Mononuclear cell (primary cell): Measurements from ENCODE around the gene STK33. TPM values are rescaled to one million over a fixed set of nuclear protein-coding genes. Genes with fewer than 3 reads are reported as not detected.

Experiments used
- H3K27me3 ChIP-seq: 2 replicates; pipeline ENCODE4 v1.6.0; 2011; ENCODE audit warnings: low read length, control low read depth; ENCODE audit not compliant: insufficient read depth
- H3K4me1 ChIP-seq: 2 replicates; pipeline ENCODE4 v1.5.1; 2011; ENCODE audit warnings: mild to moderate bottlenecking, low read length, control low read depth; ENCODE audit not compliant: insufficient read depth
- H3K4me3 ChIP-seq: 2 replicates; pipeline ENCODE4 v1.5.1; 2011; ENCODE audit warnings: mild to moderate bottlenecking, low read length, moderate library complexity
- H3K9me3 ChIP-seq: 2 replicates; pipeline ENCODE4 v1.5.1; 2011; ENCODE audit warnings: low read depth, mild to moderate bottlenecking, control low read depth, low read length
- total RNA-seq: library from RNA; depleted of rRNA; stranded (reverse); fragments of >200 nt; gene quantifications from one replicate; pipeline ENCODE4 v1.2.3, GENCODE V29; 2012

The STK33 gene
- total RNA-seq, 1 donor = 1.2 TPM

DNA sequence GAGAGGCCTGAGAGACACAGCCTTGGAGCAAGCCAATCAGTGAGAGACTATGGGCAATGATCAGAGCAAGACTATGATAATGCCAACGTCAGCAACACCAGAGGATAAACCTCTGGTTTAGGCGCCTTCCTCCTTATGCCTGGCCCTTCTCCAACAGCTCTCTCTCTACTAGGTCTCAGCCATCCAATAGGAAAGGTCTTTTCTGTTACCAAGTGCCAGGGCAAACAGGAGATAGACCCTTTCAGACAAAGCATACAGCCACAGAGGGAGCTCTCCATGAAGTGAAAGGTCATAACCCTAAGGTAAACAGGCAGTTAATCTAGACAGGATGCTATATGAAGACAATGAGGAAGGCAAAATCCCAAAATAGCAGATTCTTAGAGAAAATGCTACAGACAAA is 9.5 kb downstream of the STK33 start:
- no peaks in the 10 kb centered on the region for H3K9me3 ChIP-seq
- H3K27me3 ChIP-seq = no peaks in the 10 kb centered on the region
- no peak overlapping the region for H3K4me3 ChIP-seq
- no peaks in the 10 kb centered on the region for H3K4me1 ChIP-seq

DNA sequence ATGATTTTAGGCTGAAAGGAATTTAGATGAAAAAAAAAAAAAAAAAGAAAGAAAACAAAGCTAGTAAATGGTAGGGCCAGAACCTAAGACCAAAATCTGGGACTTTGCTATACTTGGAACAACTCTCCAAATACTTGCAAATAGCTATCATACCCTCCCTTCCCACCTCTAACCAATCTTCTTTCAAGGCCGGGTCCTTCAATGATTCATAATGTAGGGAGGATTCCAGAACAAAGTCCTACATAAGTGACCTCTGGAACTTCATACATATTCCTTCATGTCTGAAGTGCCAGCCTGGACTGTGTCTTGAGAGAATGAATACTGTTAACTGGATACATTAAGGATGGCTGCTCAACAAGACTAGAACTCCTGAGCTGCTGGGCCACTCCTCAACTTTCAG is 9.9 kb downstream of the STK33 start:
- Histone ChIP-seq H3K27me3 (no peaks in the 10 kb centered on the region), H3K4me3 (no peak overlapping the region), H3K9me3 (no peaks in the 10 kb centered on the region), H3K4me1 (no peaks in the 10 kb centered on the region)

DNA sequence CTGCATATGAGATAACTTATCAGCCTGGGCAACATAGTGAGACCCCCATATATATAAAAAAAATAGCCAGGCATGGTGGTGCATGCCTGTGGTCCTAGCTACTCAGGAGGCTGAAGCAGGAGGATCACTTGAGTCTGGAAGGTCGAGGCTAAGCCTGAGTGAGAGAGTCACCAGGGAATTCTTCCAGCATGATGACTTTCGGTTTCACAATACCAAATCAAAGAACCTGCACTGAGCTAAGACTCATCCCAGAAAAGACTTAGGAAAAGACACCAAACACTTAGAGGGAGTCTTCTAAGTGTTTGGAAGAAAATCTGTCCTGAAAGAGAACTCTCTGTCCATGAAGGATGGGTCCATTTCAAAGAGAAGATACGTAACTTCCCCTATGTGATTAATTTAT is 12.7 kb downstream of the STK33 start:
- H3K9me3 ChIP-seq = no peaks in the 10 kb centered on the region
- no peaks in the 10 kb centered on the region for H3K27me3 ChIP-seq
- H3K4me3 ChIP-seq = no peak overlapping the region
- H3K4me1 ChIP-seq = no peaks in the 10 kb centered on the region

- no peaks in the 10 kb centered on the region for H3K4me1 ChIP-seq
- H3K4me3 ChIP-seq = no peak overlapping the region
- H3K27me3 ChIP-seq = no peaks in the 10 kb centered on the region
- H3K9me3 ChIP-seq = no peaks in the 10 kb centered on the region
Observed at GRCh38 chr11:8577791-8578581, 16.0 kb downstream of the STK33 start.

DNA sequence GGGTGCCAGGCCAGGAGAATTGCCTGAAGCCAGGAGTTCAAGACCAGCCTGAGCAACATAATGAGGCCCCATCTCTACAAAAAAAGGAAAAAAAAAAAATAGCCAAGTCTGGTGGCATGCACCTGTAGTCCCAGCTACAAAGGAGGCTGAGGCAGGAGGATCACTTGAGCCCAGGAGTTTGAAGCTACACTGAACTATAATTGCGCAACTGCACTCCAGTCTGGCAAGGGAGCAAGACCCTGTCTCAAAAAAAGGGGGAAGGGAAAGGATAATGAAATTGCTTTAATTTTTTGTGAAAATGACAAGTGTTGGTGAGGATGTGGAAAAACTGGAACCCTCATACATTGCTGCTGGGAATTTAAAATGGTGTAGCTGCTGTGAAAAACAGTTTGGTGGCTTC is 19.2 kb downstream of the STK33 start:
- Histone ChIP-seq H3K4me1 (no peaks in the 10 kb centered on the region), H3K9me3 (no peaks in the 10 kb centered on the region), H3K27me3 (no peaks in the 10 kb centered on the region), H3K4me3 (no peak overlapping the region)

DNA sequence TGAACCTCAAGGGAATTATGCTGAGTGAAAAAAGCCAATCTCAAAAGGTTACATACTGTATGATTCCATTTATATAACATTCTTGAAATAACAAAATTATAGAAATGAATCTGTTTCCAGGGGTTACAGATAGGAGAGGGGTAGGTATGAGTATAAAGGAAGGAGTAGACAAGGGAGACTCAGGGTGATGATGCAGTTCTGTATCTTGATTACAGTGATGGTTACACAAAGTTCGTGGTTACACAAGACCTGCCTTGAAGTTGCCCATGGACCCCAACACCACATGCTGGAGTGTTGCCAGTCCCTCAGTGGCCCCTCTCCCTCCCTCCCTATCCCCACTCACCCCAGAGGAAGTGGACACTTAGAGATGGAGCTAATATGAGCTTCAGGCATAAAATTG is 20.3 kb downstream of the STK33 start:
- Histone ChIP-seq H3K4me1 (no peaks in the 10 kb centered on the region), H3K4me3 (no peak overlapping the region), H3K27me3 (no peaks in the 10 kb centered on the region), H3K9me3 (no peaks in the 10 kb centered on the region)

DNA sequence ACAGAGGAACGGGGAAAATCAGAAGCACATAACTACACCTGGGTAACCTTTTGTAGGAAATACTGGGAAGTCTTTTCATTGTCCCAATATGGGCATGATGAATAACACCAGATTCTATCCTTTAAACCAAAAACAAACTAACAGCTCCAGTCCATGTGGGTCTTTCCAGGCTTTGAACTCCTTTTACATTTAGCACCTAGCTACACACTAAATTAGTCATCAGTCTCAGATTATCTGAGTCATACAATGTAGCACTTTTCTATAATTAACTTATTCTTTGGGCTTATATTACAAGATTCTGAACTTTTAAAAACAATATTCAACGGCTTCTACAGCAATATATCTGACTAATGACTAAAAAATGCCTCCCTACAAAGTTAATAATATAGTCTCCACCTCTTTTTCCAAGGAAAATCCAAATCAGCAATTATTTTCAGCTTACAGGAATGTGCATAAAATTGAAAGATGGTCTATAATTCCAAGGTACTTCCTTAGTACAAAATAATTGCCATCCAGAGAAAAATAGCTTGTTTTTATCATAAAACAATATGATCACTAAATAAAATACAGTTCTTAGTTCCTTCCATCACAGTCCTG is 26.3 kb downstream of the STK33 start:
- Histone ChIP-seq H3K9me3 (no peaks in the 10 kb centered on the region), H3K4me3 (no peak overlapping the region), H3K4me1 (no peaks in the 10 kb centered on the region), H3K27me3 (peaks cover 5% of the 10 kb centered on the region)

- Histone ChIP-seq H3K4me3 (no peak overlapping the region), H3K27me3 (peaks cover 5% of the 10 kb centered on the region), H3K4me1 (no peaks in the 10 kb centered on the region), H3K9me3 (no peaks in the 10 kb centered on the region)
Observed at GRCh38 chr11:8566613-8567210, 27.3 kb downstream of the STK33 start.

GRCh38 chr11:8564526-8564925 is 29.5 kb downstream of the STK33 start:
- H3K9me3 ChIP-seq = no peaks in the 10 kb centered on the region
- H3K27me3 ChIP-seq = peaks cover 5% of the 10 kb centered on the region
- no peak overlapping the region for H3K4me3 ChIP-seq
- no peaks in the 10 kb centered on the region for H3K4me1 ChIP-seq

DNA sequence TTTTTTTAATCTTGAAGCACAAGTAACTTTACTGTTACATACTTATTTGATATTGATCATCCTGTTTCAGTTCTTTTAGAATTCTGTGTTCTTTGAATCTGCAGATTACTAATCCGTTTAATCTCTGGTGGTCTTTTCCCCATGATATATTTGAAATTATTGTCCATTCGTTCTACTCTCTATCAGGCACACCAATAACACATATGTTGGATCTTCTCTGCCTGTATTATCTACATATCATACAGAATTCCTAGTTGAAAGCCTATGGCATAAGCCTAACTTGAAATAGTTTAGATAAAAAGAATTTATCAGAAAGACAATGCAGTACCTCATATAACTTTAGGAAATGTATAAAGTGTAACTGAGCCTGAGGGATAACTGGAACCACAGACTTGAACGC is 32.6 kb downstream of the STK33 start:
- Histone ChIP-seq H3K9me3 (no peaks in the 10 kb centered on the region), H3K27me3 (no peaks in the 10 kb centered on the region), H3K4me1 (no peaks in the 10 kb centered on the region), H3K4me3 (no peak overlapping the region)

- Histone ChIP-seq H3K27me3 (no peaks in the 10 kb centered on the region), H3K9me3 (no peaks in the 10 kb centered on the region), H3K4me3 (no peak overlapping the region), H3K4me1 (no peaks in the 10 kb centered on the region)
Observed at GRCh38 chr11:8558436-8558835, 35.6 kb downstream of the STK33 start.

- Histone ChIP-seq H3K9me3 (no peaks in the 10 kb centered on the region), H3K4me3 (no peak overlapping the region), H3K4me1 (no peaks in the 10 kb centered on the region), H3K27me3 (no peaks in the 10 kb centered on the region)
Observed at GRCh38 chr11:8545698-8546366, 48.2 kb downstream of the STK33 start.

- Histone ChIP-seq H3K4me3 (no peak overlapping the region), H3K9me3 (no peaks in the 10 kb centered on the region), H3K4me1 (no peaks in the 10 kb centered on the region), H3K27me3 (no peaks in the 10 kb centered on the region)
Observed at GRCh38 chr11:8544807-8545206, 49.2 kb downstream of the STK33 start.

- H3K4me3 ChIP-seq = no peak overlapping the region
- no peaks in the 10 kb centered on the region for H3K27me3 ChIP-seq
- H3K4me1 ChIP-seq = no peaks in the 10 kb centered on the region
- no peaks in the 10 kb centered on the region for H3K9me3 ChIP-seq
Observed at GRCh38 chr11:8543278-8543677, 50.8 kb downstream of the STK33 start.

DNA sequence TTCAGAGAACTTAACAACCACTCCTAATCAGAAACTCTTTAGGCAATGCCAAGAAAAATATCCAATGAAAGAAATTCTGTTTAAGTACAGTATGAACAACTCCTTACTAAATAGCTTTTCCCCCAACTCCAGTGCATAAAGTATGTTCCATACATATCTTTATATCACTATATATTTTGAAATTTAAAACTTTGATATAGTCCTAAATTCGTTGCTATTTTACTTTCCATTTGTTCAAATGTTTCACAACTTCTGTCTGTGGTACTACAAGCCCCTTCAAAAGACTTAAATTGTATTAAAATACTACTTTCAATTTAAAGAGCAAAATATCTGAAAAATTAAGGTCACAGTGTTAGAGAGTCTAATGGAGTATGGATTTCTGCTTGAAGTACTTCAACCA is 52.6 kb downstream of the STK33 start:
- Histone ChIP-seq H3K4me1 (no peaks in the 10 kb centered on the region), H3K9me3 (no peaks in the 10 kb centered on the region), H3K27me3 (no peaks in the 10 kb centered on the region), H3K4me3 (no peak overlapping the region)
